Measurements from ENCODE around the gene CLNK.

Gene CLNK

GRCh38 chr4:10567766-10568165 lies 116.8 kb downstream of the CLNK start:
- no peak for DNase-seq
- in situ Hi-C loops (cut with HindIII; ENCODE audit: low pct_ligation_motif_present, low pct_unique_long_range_greater_than_20kb, low sequenced_read_pairs) = no loop called here

DNA sequence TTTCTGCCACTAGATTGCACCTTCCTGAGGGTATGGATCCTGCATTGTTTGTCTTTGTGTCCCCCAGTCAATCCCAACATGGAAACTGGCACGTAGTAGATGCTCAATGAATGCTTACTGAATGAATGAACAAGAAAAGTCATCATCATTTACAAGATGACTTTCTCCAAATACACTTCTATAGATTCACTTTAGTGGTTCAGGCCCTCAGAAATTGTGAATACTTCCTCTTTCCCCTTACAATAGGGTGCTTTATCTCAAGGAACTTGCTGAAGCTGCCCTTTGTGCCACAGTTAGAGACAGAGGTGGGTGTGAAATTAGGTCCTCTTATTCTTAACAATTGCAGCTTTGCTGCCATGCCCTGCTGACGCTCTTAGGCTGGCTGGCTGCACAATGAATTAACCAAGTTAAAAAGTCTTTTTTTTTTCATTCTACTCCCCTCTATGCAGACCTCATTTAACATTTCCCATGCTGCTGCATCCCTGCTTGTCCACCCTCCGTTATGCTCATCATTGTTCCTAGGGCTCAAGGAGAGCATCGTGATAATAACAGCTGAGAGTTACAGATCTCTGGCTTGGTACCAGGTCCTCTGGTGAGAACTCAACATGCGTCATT lies 119.3 kb downstream of the CLNK start:
- in situ Hi-C loops (cut with HindIII; ENCODE audit: low pct_ligation_motif_present, low pct_unique_long_range_greater_than_20kb, low sequenced_read_pairs) = no loop called here
- no peak for DNase-seq

DNA sequence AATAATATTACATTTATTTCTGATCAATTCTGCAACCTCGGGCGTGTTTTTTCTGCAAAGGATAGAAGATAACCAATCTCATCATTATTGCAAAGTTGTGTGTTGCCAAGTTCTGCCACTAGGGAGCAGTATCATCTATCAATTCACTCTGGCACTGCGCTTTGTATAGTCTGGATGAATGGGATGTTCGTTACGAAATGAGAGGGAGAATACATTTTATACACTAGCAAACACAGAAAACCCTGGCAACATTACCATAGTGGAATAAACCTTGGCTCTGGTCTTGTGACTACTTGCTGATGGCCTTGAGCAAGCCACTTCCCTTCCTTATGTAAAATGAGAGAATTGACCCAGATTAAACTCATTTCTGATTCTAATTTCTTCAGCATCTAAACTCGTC lies 129.9 kb downstream of the CLNK start:
- in situ Hi-C loops (cut with HindIII; ENCODE audit: low pct_ligation_motif_present, low pct_unique_long_range_greater_than_20kb, low sequenced_read_pairs) = no loop called here
- peak; percentile 48 for DNase-seq

GRCh38 chr4:10554121-10554520 lies 130.4 kb downstream of the CLNK start:
- in situ Hi-C loops (cut with HindIII; ENCODE audit: low pct_ligation_motif_present, low pct_unique_long_range_greater_than_20kb, low sequenced_read_pairs) = no loop called here
- no peak for DNase-seq

DNA sequence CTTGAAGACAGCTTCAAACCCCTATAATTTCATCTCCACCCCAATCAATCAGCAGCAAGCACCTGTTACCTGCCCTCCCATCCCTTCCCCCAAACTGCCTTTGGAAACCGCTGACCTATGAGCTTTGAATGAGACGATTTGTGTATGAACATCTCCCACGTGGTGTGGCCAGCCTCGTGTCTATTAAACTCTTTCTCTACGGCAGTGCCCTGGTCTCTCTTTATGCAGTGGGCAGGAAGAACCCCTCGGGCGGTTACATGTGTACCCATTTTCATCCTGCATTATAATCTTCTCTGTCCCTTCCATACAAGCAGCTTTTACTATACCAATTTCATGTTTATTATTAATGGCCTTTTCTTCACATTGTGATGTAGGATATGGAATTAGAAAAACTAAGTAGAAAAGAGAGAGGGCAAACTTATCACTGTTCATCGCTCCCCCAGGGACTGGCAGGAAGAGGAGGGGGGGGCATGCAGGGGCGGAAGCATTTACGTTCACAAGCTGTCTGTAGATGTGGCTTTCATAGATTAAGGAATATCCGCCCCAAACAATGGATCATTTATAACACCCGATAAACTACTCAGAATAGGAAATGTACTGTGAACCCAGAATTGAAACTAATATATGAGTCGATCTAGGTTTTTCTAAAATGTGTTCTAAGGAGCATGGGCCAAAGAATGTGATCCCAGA lies 131.8 kb downstream of the CLNK start:
- no peak for DNase-seq
- in situ Hi-C loops (cut with HindIII; ENCODE audit: low pct_ligation_motif_present, low pct_unique_long_range_greater_than_20kb, low sequenced_read_pairs) = no loop called here

- DNase-seq = no peak
- in situ Hi-C loops (cut with HindIII; ENCODE audit: low pct_ligation_motif_present, low pct_unique_long_range_greater_than_20kb, low sequenced_read_pairs) = loop anchor here (25.0 kb wide), 1 partner anchor 374 kb away; no protein-coding TSS in a partner anchor
Observed at GRCh38 chr4:10535912-10536311, 148.7 kb downstream of the CLNK start.

- in situ Hi-C loops (cut with HindIII; ENCODE audit: low pct_ligation_motif_present, low pct_unique_long_range_greater_than_20kb, low sequenced_read_pairs) = loop anchor here (25.0 kb wide), 1 partner anchor 373 kb away; no protein-coding TSS in a partner anchor
- DNase-seq = no peak
Observed at GRCh38 chr4:10534820-10535219, 149.7 kb downstream of the CLNK start.

GRCh38 chr4:10532155-10532554 lies 152.4 kb downstream of the CLNK start:
- in situ Hi-C loops (cut with HindIII; ENCODE audit: low pct_ligation_motif_present, low pct_unique_long_range_greater_than_20kb, low sequenced_read_pairs) = loop anchor here (25.0 kb wide), 1 partner anchor 370 kb away; no protein-coding TSS in a partner anchor
- no peak for DNase-seq

DNA sequence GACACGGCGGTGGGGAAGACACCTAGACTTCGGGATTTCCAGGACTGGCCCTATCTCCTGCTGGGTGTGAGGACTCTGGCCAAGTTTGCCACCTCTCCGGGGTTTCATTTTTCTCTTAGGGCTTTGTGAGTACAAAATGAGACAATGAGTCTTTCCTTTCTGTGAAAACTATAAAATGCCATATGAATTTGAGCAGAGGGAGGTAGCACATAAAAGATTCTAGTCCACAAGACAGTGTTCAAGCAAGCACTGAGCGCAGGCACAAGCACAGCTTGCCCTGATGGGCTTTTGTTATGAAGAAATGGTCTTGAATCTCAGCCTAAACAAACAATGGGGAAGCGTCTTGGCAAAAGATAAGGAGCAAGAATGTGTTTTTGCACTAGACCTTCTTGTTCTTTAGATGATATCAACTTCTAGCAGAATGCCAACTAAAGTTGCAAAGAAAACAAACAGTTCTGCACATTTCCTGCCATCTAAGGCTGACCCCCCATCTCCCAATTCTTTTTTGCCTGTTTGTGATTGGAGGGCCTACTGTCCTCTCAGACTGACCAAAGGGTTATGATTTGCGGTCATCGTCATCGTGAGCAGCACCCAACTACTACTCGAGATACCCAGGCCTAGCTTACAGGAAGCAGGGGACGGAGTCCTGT lies 154.3 kb downstream of the CLNK start:
- DNase-seq = no peak
- in situ Hi-C loops (cut with HindIII; ENCODE audit: low pct_ligation_motif_present, low pct_unique_long_range_greater_than_20kb, low sequenced_read_pairs) = loop anchor here (25.0 kb wide), 1 partner anchor 368 kb away; no protein-coding TSS in a partner anchor

- DNase-seq = no peak
- in situ Hi-C loops (cut with HindIII; ENCODE audit: low pct_ligation_motif_present, low pct_unique_long_range_greater_than_20kb, low sequenced_read_pairs) = loop anchor here (25.0 kb wide), 1 partner anchor 367 kb away; no protein-coding TSS in a partner anchor
Observed at GRCh38 chr4:10529291-10530136, 155.1 kb downstream of the CLNK start.

- no peak for DNase-seq
- in situ Hi-C loops (cut with HindIII; ENCODE audit: low pct_ligation_motif_present, low pct_unique_long_range_greater_than_20kb, low sequenced_read_pairs) = loop anchor here (25.0 kb wide), 1 partner anchor 365 kb away; no protein-coding TSS in a partner anchor
Observed at GRCh38 chr4:10527438-10527837, 157.1 kb downstream of the CLNK start.

GRCh38 chr4:10526429-10527222 lies 157.9 kb downstream of the CLNK start:
- in situ Hi-C loops (cut with HindIII; ENCODE audit: low pct_ligation_motif_present, low pct_unique_long_range_greater_than_20kb, low sequenced_read_pairs) = loop anchor here (25.0 kb wide), 1 partner anchor 364 kb away; no protein-coding TSS in a partner anchor
- no peak for DNase-seq

DNA sequence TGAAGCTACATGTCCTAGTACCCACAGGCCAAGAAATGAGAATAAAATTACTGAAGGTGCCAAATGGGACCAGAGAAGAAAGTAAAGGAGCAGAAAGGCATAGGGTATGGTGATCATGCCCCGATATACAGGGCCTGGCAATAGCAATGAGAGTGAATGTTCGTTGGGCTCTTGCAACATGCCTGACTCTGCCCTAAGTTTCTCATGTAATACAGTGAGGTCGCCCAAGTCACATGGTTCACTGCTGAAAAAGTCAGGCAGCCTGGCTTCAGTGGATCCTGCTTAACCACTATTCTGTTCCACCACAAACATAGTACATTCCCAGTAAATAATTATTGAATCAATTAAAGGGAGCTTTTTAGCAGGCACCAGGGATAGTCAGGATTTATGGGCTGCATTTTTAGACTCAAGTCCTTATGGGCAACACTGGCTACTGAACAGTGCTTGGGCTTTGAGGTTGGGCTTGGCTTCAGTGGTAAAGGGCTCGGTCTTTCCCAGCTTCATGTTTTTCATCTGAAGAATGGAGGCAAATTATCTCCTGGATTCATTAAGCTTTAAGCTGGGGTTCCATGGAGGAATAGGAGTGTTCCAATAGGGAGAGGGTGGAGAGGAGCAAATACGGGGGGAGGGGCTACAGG lies 160.3 kb downstream of the CLNK start:
- no peak for DNase-seq
- in situ Hi-C loops (cut with HindIII; ENCODE audit: low pct_ligation_motif_present, low pct_unique_long_range_greater_than_20kb, low sequenced_read_pairs) = no loop called here

DNA sequence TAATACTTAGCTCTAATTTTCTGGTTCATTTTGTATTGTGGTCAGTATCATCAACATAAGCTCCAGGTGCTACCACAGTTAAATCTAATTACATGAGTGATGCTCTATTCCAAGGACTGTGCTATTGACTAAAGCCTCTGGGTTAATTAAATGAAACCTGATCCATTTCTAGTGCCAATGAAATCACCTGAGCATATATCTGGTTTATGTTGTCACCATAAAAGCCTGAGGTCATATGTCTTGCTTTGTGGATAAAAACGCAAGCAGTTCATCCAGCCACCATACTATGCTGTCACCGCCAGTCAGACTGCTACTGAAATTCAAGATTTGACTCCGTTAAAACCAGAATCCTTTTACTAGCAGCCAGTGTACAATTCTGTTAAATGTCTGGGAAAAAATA lies 163.1 kb downstream of the CLNK start:
- no peak for DNase-seq
- in situ Hi-C loops (cut with HindIII; ENCODE audit: low pct_ligation_motif_present, low pct_unique_long_range_greater_than_20kb, low sequenced_read_pairs) = no loop called here

DNA sequence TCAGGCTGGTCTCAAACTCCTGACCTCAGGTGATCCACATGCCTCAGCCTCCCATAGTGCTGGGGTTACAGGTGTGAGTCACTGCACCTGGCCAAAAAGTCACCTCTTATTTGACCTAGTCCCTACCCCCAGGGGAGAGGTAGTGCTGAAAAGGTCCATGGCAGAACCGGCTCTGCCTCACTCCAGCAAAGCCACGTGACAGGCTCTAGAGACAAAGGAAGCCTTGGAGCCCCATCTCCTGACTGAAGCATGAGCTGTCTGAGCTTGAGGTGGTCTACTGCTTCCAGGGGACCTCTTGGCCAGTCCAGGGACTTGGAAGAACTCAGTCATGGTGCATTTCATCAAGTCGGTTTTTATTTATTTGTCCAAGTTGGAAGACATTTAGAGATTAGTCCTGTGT lies 174.8 kb downstream of the CLNK start:
- no peak for DNase-seq
- in situ Hi-C loops (cut with HindIII; ENCODE audit: low pct_ligation_motif_present, low pct_unique_long_range_greater_than_20kb, low sequenced_read_pairs) = no loop called here

DNA sequence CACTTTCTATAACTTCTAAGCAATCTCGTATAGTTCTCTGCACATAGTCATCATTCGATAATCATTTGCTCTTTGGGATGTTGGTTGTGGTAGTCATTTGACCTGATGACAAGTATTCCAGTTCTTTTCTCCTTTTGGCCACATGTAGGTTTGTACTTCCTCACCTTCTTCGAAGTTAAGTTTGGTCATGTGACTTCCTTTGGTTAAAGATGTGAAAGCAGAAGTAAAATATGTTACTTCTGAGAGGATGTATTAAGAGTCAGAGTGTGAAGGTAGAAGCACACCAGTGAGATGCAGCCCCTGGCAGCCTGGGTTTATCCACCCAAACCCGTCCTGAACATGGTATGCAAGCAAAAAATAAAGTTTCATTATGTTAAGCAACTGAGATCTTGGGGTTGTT lies 178.5 kb downstream of the CLNK start:
- no peak for DNase-seq
- in situ Hi-C loops (cut with HindIII; ENCODE audit: low pct_ligation_motif_present, low pct_unique_long_range_greater_than_20kb, low sequenced_read_pairs) = no loop called here

DNA sequence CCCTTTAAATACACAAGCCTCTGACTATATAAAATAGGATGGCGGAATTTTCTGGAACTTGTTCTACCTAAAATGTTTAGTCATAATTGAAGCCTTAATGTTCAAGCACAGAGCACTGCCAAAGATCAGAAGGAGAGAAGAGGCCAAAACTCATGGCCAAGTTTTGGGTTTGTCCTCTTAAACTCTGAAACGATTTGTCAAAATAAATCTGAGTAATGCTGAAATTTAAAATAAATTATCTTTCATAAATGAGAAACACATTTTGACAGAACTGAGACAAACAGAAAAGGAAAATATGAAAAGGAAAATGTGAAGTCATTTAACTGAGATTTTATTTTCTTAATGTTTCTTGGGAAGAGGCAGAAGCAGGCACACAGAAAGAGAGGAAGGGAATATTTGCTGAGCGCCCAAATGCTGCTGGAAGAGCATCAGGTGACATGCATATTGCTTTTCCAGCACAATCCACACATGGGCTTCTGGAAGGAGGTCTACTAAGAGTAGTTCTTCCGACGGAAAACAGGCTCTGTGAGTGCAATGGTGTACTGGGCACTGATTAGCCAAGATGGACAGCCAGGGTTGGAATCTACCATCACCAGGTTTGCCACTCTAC lies 179.9 kb downstream of the CLNK start:
- DNase-seq = no peak
- in situ Hi-C loops (cut with HindIII; ENCODE audit: low pct_ligation_motif_present, low pct_unique_long_range_greater_than_20kb, low sequenced_read_pairs) = no loop called here
